Mammary epithelial cell (primary cell): ENCODE results near the gene HIPK1.

ENCODE experiments used
- EZH2 ChIP-seq: IDR thresholded peaks from 2 replicates; pipeline ENCODE4 v1.6.1; 2012; ENCODE audit warnings: low read length, inconsistent platforms, borderline replicate concordance
- TF ChIP-seq, protein P1 (sequence below), 2 donors: IDR thresholded peaks in 1 of 2; conservative IDR thresholded peaks in 1 of 2; 2 replicates each; pipeline ENCODE4 v1.5.1; 2011 to 2012; ENCODE audit warnings: inconsistent platforms in 2 of 2, low read length in 2 of 2, mild to moderate bottlenecking in 2 of 2, control low read depth in 1 of 2, low read depth in 1 of 2; ENCODE audit not compliant: insufficient read depth in 1 of 2; ENCODE audit errors: extremely low read depth in 1 of 2

DNA sequence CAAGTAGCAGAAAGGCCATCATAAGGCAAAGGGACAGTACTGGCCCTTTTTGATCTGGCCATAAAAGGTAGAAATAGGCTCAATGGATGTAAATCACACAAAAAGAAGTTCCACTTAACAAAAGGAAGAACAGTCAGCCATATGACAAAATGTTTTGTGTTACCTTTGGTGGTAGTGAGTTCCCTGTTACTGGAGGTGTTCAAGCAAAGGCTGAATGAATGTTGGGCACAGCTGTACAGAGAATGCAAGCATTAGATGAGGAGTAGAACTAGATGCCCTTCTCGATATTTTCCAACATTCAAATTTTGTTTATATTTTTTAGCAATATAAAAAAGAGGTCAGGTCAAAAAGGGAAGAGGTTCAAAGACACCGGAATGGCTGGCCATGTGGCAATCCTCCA is 70.1 kb downstream of the HIPK1 start:
- TF ChIP-seq, protein P1, sequence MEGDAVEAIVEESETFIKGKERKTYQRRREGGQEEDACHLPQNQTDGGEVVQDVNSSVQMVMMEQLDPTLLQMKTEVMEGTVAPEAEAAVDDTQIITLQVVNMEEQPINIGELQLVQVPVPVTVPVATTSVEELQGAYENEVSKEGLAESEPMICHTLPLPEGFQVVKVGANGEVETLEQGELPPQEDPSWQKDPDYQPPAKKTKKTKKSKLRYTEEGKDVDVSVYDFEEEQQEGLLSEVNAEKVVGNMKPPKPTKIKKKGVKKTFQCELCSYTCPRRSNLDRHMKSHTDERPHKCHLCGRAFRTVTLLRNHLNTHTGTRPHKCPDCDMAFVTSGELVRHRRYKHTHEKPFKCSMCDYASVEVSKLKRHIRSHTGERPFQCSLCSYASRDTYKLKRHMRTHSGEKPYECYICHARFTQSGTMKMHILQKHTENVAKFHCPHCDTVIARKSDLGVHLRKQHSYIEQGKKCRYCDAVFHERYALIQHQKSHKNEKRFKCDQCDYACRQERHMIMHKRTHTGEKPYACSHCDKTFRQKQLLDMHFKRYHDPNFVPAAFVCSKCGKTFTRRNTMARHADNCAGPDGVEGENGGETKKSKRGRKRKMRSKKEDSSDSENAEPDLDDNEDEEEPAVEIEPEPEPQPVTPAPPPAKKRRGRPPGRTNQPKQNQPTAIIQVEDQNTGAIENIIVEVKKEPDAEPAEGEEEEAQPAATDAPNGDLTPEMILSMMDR (conservative IDR thresholded peaks at IDR 0.05 in 1 of 2, IDR thresholded peaks at IDR 0.05 in 1 of 2; ENCODE audit: extremely low read depth in 1 of 2, insufficient read depth in 1 of 2, low read depth in 1 of 2, low read length in 2 of 2): no peak
- no peak for TF ChIP-seq EZH2
